Activated CD8-positive, alpha-beta memory T cell treated with anti-CD3 and anti-CD28 coated beads for 36 hours (primary cell): Measurements from ENCODE around the gene FGF1. TPM values are rescaled to one million over a fixed set of nuclear protein-coding genes. Genes with fewer than 3 reads are reported as not detected.

Source experiments
- CTCF ChIA-PET: fragments of 350-600 bp; sonication (Branson Sonifier 250); formaldehyde crosslinking; loops from one replicate; lab custom pipeline; 2021; ENCODE audit warnings: antibody characterized with exemption; lab: Charles Lee
- POLR2A ChIA-PET: fragments of 350-600 bp; sonication (Branson Sonifier 250); formaldehyde crosslinking; loops from one replicate; lab custom pipeline; 2021; ENCODE audit warnings: antibody characterized with exemption; lab: Charles Lee
- total RNA-seq, 2 experiments: library from RNA; stranded (reverse); gene quantifications; one replicate each; pipeline ENCODE4 v1.2.3, GENCODE V29; 2021

FGF1 gene
- total RNA-seq, 2 experiments from 2014 or later, result not detected

DNA sequence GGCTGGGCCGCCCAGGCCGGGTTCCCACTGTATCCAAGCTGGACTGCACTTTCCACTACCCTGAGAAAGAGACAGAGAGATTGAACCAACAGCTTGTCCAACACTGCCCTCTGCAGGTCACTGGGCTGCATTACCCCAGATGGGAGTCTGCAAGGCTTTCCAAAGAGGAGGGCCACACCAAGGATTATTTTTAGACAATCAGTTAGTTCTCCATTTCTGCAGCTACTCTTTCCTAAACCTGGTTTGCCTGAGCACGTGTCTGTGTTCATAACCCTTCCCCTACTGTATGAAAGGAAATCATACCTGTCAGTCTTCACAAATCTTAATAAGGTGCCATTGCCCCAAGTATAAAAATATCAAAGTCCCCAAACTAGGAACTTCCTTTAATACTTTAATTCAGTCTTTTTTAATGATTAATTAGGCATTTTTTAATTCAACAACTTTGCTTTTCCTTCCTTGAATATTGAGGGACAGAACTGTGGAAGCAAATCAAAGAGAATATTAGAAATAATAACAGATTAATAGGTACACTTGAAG lies 13.4 kb upstream of the FGF1 start:
- CTCF ChIA-PET, result interaction anchor here (0.9 to 4.4 kb wide), 13 partner anchors 14 to 516 kb away, joined by 3 to 26 read pairs (median 6); no protein-coding TSS in a partner anchor

DNA sequence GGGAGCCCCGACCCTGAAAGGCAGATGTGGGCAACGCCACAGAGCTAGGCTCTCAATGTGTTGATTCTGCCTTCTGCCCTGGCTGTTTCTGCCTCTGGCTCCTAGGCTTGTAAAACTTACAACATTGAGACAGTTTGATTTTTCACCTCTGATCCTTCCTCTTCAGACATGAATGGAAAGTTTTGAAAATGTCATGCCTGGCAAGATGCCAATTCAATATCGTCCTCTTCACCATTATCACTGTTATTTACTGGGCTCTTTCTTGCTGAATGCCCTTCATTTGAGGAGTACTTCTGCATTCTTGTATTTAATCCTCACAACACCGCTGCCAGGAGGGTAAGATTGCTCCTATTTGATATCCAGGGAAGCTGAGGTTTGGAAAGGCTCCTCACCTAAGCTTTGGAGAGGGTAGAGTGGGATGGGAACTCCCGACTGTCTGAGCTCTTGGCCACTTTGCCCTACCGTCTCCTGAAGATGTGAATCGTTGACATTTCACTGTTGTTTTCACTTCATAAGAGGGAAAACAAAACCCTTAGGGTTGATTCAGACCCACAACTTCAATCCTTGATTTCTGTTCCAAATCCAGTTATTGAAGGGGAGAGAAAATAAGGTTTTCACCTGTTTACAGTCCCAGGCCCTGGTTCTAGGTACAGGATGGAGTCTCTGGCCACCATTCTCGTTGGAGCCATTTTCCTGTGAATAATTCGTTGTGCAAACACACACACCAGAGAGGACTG lies 12.7 kb upstream of the FGF1 start:
- POLR2A ChIA-PET, result no interaction called here
- CTCF ChIA-PET, result interaction anchor here (0.9 to 4.4 kb wide), 15 partner anchors 14 to 515 kb away, joined by 3 to 26 read pairs (median 5); no protein-coding TSS in a partner anchor

More for the DNA sequence above, 13.4 kb upstream of the FGF1 start:
- POLR2A ChIA-PET, result no interaction called here

DNA sequence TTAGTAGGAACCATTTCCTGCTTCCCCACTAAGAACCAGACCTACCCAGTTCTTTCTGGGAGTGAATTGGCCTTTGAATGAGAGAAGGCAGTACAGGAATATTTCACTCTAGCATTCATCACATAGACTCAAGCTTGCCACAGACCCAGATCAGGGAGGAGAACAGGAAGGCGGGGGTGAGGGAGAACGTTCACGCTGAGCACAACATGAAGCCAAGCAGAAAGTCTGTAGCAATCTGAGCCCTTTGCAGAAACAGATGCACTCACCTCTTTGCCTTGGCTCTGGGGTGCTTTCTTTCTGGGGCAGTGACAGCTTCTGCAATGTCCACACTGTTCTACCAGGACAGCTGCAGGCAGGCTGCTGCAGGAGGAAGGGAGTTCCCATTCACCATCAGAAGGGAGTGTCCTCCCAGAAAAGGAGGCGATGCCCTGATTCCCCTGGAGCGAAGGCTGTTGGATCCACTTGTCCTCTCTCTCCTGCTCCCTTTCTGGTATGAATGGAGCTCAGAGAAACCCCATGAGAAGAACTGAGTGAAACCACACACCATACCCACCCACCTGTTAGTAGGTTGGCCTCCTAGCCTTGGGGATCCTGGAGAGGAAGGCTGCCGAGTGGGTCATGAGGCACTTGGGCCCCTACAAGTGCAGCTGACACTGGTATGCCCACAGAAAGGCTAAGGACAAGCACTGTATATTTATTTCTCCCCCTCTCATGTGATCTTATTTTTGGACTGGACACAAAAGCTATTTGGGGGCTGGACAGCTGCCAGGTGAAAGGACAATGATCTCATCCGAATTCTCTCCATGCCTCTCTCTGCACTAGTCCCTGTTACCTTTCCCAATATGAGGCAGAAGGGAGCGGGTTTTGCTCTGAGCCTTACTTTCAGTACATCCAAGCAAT lies 11.7 kb upstream of the FGF1 start:
- CTCF ChIA-PET, result interaction anchor here (0.9 to 4.4 kb wide), 10 partner anchors 14 to 191 kb away, joined by 3 to 26 read pairs (median 6); no protein-coding TSS in a partner anchor
- POLR2A ChIA-PET, result no interaction called here

DNA sequence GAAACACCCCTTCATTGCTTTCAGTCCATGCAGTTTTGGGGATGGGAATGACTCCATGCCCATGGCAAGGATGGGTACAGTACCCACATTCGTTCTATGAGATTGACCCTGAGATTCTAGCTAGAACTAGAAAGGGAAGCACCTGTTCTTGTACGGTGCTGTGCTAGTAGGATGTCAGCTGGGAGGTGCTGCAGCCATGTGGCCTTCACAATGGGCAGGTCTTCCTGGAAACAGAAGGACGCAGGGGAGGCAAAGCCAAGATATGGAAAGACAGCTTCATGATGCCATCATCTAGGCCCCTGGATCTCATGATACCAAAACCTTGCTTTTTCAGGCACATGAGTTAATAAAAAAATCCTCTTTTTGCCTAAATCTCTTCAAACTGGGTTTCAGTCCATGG lies 10.5 kb upstream of the FGF1 start:
- CTCF ChIA-PET, result interaction anchor here (1.0 to 4.1 kb wide), 2 partner anchors 17 to 41 kb away, joined by 4 to 20 read pairs; no protein-coding TSS in a partner anchor
- POLR2A ChIA-PET, result no interaction called here

DNA sequence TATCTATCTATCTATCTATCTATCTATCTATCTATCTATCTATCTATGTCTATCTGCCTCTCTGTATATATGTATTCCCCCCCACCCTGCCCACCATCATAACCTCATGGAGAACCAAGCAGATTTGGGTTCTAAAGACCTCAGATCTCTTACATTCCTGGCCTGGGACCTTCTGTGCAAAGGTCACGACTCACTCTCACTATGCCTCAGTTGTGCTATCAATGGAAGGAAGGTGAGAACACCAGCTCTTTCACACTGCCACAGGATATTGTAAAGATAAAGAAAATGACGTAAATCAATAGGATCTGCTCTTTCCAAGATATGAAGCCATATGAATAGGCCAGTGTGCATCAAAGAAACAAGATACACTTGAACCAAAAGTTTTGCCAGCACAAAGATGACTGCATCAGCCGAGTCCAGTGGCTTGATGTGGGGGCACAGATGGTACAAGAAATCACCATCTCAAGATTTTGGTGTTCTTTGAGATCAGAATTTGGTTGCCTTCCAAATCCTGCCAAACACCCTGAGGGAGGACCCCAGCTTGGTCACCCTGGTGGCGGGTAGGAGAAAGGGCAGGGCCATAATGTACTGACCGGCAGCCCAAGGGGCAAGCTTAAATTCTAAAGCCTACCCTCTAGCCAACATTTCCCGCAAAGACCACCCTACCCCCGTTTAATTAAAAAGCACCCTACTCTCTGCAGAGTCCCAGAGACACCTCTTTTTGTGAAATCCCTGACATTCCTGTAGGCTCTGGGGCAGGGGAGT lies 8.4 kb upstream of the FGF1 start:
- CTCF ChIA-PET, result interaction anchor here (1.0 kb wide), 1 partner anchor 39 kb away, joined by 3 read pairs; no protein-coding TSS in a partner anchor
- POLR2A ChIA-PET, result no interaction called here

DNA sequence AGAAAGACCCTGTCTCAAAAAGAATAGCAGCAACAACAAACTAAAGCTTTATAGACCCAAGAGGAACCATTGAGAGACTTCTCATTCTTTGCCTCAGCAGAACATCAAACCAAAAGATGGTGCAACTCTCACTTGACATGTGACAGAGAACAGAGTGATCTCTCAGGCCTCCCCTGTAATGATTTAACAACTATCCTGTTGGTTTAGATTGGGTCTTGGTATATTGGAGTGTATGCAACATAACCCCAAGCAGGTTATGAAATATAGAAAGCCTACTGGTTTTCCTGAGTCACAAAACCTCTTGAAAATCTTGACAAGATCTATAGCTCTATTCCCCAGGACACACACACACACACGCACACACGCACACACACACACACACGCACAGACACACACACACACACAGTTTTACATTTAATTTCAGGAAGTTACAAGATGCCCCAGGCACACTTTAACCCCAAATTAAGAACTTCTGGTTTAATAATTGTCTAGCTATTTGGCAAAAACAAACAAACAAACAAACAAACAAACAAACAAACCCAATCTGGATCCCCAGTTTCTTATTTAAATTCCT lies 6.5 kb upstream of the FGF1 start:
- POLR2A ChIA-PET, result no interaction called here
- CTCF ChIA-PET, result interaction anchor here (1.8 kb wide), 1 partner anchor 37 kb away, joined by 8 read pairs; no protein-coding TSS in a partner anchor

DNA sequence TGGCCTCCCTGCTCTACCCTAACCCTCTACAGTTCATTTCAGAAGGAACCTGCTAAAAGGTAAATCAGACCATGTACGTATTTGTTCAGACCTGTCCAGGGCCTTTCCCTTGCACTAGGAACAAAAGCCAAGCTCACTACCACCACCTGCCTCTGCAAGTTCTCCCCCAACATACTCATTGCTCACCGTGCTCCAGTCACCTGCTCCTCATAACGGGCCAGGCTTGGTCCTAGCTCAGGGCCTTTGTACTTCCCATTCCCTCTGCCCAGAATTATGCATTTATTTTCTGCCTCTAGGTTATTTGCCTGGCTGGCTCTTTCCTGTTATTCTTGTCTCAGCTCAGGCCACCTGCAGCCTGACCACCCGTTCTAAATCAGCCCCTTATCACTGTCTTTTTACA lies 4.8 kb upstream of the FGF1 start:
- ChIA-PET CTCF (no interaction called here), POLR2A (no interaction called here)

DNA sequence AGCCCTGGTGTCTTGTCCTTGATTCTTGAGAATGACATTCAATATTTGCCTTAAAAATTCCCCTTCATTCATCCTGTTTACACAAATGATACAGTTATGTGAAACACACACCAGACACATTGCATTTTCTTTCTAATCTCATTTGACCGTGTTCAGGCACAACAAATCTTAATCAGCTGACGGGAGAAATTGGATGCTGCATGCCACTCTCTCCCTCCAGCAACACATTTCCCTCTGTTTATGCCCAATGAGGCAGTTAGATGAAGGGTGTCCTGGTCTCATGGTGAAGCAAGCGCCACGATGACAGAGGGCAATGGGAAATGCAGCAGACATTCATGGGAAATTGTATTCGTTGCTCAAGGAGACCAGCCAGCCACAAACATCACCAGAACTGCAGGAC lies 3.2 kb upstream of the FGF1 start:
- ChIA-PET POLR2A (no interaction called here), CTCF (no interaction called here)

DNA sequence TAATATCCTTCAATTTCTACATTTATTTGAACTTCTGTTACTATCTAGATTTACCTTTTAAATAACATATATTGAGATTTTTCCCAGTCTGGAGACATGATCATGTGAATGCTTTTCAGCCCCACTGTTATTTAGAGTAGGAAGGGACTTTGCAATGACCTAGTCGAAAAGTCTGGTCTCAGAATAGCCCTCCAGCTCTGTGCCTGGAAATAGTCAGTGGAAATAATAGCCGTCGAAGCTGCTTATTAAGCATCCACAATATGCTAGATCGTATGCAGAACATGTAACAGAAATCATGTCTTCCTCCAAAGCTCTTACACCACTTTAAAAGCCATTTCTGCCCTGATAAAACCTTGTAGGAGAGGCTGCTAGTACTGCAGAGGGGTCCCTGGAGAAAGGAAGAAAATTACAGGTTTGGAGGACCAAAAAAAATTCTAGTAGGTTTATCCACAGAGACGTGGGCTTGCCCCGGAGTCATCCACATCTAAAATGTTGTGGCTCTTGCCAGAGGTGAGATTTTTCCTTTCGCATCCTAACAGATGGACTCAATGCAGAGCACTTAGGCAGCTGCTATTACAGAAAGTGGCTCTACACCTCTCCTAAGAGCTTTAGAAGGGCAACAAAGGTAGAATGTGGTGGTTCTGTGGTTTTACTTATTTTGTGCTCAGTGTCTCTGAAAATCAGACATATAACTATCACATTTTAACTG lies 2.5 kb upstream of the FGF1 start:
- ChIA-PET POLR2A (no interaction called here), CTCF (no interaction called here)

DNA sequence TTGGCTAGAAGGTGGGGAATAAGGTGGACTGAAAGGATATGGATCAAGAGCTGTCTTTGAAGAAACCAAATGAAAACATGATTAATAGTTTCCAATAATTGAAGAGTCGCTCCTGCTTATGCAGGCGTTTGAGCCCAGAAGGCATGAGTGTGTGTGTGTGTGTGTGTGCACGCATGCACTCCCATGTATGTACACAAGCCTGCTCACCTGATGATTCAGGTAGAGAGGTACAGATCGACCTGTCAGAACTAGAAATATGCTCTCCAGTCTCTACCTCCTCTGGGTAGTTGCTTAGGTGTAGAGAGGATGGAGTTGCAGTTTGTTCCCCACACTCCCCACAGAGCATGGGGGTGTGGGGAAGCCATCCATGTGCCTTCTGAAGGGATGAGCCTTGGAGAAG lies 1.1 kb upstream of the FGF1 start:
- ChIA-PET POLR2A (no interaction called here), CTCF (interaction anchor here (1.6 kb wide), 1 partner anchor 75 kb away, joined by 3 read pairs; no protein-coding TSS in a partner anchor)

DNA sequence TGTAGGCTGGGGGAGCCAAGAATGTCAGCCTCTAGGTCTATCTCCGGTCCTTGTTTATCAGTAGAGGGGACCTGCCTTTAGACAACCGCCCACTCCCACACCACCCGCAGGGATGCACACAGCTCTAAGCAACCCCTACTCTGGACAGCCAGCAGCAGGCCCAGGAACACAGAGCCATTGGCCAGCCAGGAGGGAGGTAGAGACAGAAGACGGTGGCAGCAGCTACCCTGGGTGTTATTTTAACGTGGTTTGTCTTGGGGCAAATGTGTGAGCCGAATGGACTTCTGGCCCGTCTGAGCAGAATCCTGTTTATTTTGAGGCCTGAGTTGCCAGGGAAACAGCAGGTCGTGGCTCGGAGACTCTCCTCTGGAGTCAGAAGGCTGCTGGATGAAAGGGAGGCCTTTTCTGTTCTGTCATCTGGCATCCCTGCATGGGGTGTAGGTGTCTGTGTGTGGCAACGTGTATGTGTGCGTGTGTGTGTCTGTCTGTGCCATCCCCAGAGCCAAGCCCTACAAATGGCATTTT lies 382 bp upstream of the FGF1 start:
- ChIA-PET POLR2A (no interaction called here), CTCF (interaction anchor here (1.6 kb wide), 1 partner anchor 75 kb away, joined by 3 read pairs; no protein-coding TSS in a partner anchor)

DNA sequence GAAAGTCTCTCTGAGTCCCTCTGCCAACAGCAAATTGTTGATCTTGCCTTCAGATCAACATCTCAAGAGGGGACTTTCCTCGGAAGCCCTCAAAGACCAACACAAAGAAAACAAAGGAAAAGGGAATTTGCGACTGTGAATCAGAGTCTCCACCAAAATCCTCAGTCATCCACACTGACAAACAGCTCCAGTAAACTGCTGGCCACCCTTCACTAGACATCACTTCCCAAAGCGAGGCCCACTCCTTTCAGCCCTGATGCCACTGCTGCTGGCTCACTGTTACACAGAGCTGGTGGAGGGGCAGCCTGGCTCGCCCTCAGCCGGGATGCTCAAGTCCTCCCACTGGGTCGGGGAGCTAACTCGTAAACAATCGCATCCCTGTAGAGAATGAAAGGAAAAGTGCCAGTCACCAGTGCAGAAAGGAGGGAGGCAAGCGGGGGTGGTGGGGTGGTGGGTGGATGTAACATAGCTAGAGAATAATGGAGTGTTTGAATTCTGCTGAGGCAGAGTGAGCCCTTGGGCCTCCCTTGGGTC lies 1.3 kb downstream of the FGF1 start:
- POLR2A ChIA-PET, result no interaction called here

DNA sequence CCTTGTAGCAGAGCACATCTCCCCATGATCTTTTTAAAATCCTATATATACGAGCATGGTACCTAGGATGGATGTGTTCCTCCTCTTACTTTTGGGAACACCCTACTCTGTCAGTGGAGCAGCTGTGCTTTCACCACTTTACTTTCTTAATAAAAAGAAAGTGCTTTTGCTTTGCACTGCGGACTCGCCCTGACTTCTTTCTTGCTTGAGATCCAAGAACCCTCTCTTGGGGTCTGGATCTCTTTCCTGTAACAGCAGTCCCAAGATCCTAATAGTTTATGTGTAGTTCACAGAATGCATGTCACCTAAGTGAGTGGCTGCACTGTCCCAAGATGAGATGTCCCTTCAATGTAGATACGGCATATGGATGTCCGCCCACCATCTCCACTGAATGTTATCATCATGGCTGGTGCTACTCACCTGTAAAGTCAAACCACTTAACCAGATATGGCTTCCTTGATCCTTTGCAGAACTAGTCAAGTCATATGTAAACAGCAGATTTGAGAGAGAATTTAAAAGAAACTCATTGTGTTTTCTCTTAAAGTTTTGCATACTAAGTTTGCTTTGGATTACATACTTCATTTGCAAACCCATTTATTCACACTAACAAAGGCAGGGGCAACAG lies 1.9 kb downstream of the FGF1 start:
- ChIA-PET CTCF (interaction anchor here (2.0 kb wide), 1 partner anchor 14 kb away, joined by 4 read pairs; no protein-coding TSS in a partner anchor), POLR2A (no interaction called here)

More for the DNA sequence above, 1.3 kb downstream of the FGF1 start:
- CTCF ChIA-PET, result interaction anchor here (0.5 kb wide), 1 partner anchor 12 kb away, joined by 3 read pairs; no protein-coding TSS in a partner anchor

DNA sequence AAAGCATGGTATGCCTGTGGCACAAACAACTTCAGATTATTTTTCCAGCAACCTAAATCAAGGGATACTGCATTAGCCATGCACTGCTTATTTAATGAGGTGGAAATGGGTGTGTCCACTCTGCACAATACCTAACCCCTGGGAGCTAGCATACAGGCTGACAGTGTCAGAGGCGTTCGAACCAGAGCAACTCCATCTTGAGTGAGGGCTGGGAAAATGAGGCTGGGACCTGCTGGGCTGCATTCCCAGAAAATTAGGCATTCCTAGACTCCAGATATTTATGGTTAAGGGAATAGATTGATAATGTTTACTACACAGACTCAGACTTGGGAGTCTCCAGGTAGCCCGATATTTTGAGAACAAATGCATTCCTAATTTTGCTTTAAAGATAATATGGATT lies 2.8 kb downstream of the FGF1 start:
- ChIA-PET CTCF (interaction anchor here (2.0 kb wide), 1 partner anchor 15 kb away, joined by 4 read pairs; no protein-coding TSS in a partner anchor), POLR2A (no interaction called here)

DNA sequence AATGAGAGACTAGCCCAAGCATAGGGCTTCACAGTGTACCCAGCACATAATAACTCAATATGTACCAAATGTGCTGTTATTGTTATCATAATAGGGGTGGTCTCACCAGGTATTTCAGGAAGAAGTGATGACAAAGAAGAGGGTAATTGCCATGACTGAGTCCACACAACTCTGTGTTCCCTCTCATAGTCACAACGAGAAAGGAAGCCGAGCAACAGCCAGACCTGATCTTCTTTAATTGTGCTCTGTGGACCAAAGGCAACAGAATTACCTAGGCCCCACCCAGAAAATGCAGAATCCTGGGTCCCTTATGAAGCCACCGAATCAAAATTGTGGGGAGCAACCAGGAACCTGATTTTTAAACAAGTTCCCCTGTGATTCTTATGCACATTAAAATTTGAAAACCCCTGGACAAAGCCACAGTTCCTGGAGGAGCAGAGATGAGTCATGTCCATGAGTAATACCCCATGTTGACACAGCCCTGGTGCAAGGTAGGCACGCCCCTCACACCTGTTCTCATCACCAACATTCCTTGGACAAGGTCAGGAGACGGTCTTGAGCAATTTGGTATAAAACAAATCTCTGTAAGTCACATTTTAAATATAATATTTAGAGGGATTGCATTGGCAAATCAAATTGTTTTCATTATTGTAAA lies 5.2 kb downstream of the FGF1 start:
- POLR2A ChIA-PET, result no interaction called here
- CTCF ChIA-PET, result no interaction called here

DNA sequence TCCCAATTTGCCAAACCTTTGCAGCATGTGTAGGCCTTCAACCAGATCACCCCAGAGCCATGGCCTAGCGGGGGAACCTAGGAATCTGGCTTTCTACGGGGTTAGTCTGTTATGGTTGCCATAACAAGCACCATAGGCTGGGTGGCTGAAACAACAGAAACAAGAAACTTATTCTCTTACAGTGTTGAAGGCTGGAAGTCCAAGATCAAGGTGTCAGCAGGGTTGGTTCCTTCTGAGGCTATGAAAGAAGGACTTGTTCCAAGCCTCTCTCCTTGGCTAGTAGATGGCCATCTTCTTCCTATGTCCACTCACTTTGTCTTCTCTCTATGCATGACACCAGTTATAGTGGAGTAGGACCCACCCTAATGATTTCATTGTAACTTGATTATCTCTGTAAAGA lies 6.1 kb downstream of the FGF1 start:
- CTCF ChIA-PET, result no interaction called here
- POLR2A ChIA-PET, result no interaction called here
